Kidney (tissue), 14 donors: ENCODE results near the gene PA2G4. TPM values are rescaled to one million over a fixed set of nuclear protein-coding genes. Genes with fewer than 3 reads are reported as not detected.

Experiments
- DNase-seq, 5 donors: peaks; one replicate each; pipeline ENCODE4 v3.0.0-alpha.2; 2013 to 2020
- FAIRE-seq: peaks from 2 replicates; lab custom pipeline; 2012; peaks lifted over from hg19 to GRCh38; lab: Jason Lieb, UNC
- H3K27ac ChIP-seq, 2 donors: one replicate each; pipeline ENCODE4 v1.7.0; 2013; ENCODE audit warnings: low read depth in 2 of 2, low read length in 2 of 2, inconsistent platforms in 1 of 2
- H3K27me3 ChIP-seq: one replicate; pipeline ENCODE4 v1.7.1; 2013; ENCODE audit warnings: low read length, inconsistent platforms; ENCODE audit not compliant: control insufficient read depth, insufficient read depth
- H3K36me3 ChIP-seq, 3 donors: one replicate each; pipeline versions ENCODE4 v1.7.0 to v1.7.1; 2013; ENCODE audit warnings: low read length in 3 of 3, control low read depth in 1 of 3, inconsistent platforms in 1 of 3; ENCODE audit not compliant: insufficient read depth in 3 of 3, control insufficient read depth in 2 of 3
- H3K4me1 ChIP-seq, 3 donors: one replicate each; pipeline versions ENCODE4 v1.7.0 to v1.7.1; 2013; ENCODE audit warnings: low read length in 3 of 3, inconsistent platforms in 1 of 3, low read depth in 1 of 3; ENCODE audit not compliant: control insufficient read depth in 2 of 3, insufficient read depth in 2 of 3
- H3K4me3 ChIP-seq, 3 donors: one replicate each; pipeline versions ENCODE4 v1.7.0 to v1.8.1; 2013; ENCODE audit warnings: low read length in 3 of 3, control low read depth in 1 of 3, inconsistent platforms in 1 of 3
- H3K9ac ChIP-seq, 3 donors: one replicate each; pipeline versions ENCODE4 v1.7.0 to v1.7.1; 2013; ENCODE audit warnings: low read length in 3 of 3, control low read depth in 1 of 3, inconsistent platforms in 1 of 3
- H3K9me3 ChIP-seq, 3 donors: one replicate each; pipeline versions ENCODE4 v1.7.0 to v1.7.1; 2013; ENCODE audit warnings: low read length in 3 of 3, control low read depth in 1 of 3, inconsistent platforms in 1 of 3; ENCODE audit not compliant: control insufficient read depth in 2 of 3, insufficient read depth in 1 of 3
- CTCF ChIP-seq: IDR thresholded peaks from 3 replicates; pipeline ENCODE4 v1.5.1; 2012; ENCODE audit warnings: mild to moderate bottlenecking, moderate library complexity, borderline replicate concordance; ENCODE audit not compliant: insufficient read depth; ENCODE audit errors: extremely low read depth
- intact Hi-C: fragments of 100-400 bp; cut with DNase I; formaldehyde crosslinking; loops from one replicate; pipeline ENCODE4 v1.11.1; 2022
- polyA plus RNA-seq: library from polyadenylated mRNA; stranded (reverse); fragments of 350-450 nt; fragmentation: Illumina TruSeq; extraction: RNeasy Lipid Tissue Mini Kit (QIAGEN cat#74804); gene quantifications from one replicate; pipeline ENCODE4 v1.2.3, GENCODE V29; 2014; ENCODE audit warnings: low read depth, low replicate concordance; ENCODE audit not compliant: insufficient read depth
- total RNA-seq: library from RNA; stranded (reverse); fragmentation: NEBNext Ultra II Directional; extraction: Animal tissue kit (Norgen Biotek cat#: 25700); gene quantifications from one replicate; pipeline ENCODE4 v1.2.1, GENCODE V29; 2021
- donor health status: control.
- donor health status: control.
- donor health status: control.
- donor health status: control.
- donor health status: control.
- donor health status: DM: yes; HTN: yes; CAD: no.
- donor health status: Normal renal cell carcinoma (clear cell type).

Gene PA2G4
- total and polyA plus RNA-seq, 2 donors from 2014 or later, result 72.4 to 76.8 TPM

- peaks cover 0 to 13% (median 5%) of the 10 kb centered on the region in 3 donors for H3K36me3 ChIP-seq
- intact Hi-C loops, result no loop called here
- peaks cover 4 to 13% (median 10%) of the 10 kb centered on the region in 3 donors for H3K4me1 ChIP-seq
- DNase-seq (peak in 4 of 5 donors; percentile 38 to 77 (median 56)), FAIRE-seq (no peak)
- peak overlapping the region; percentile 57 to 79 (median 71) for H3K4me3 ChIP-seq
- H3K9me3 ChIP-seq, result no peaks in the 10 kb centered on the region
- TF ChIP-seq CTCF, result no peak
- H3K9ac ChIP-seq, result peak overlapping the region; percentile 26 to 84 (median 81)
- peak overlapping the region; percentile 82 to 93 for H3K27ac ChIP-seq
- H3K27me3 ChIP-seq, result no peaks in the 10 kb centered on the region
Observed at GRCh38 chr12:56080556-56081138, 23.7 kb upstream of the PA2G4 start.

GRCh38 chr12:56081393-56082347 lies 22.7 kb upstream of the PA2G4 start:
- Histone ChIP-seq H3K4me3 (peak overlapping the region; percentile 57 to 79 (median 71)), H3K27ac (peak overlapping the region; percentile 82 to 93), H3K4me1 (peaks cover 4 to 15% (median 13%) of the 10 kb centered on the region in 3 donors), H3K36me3 (peaks cover 0 to 15% (median 10%) of the 10 kb centered on the region in 3 donors), H3K9me3 (no peaks in the 10 kb centered on the region), H3K27me3 (no peaks in the 10 kb centered on the region), H3K9ac (peak overlapping the region in 2 of 3 donors; percentile 74 to 84)
- intact Hi-C loops, result no loop called here
- FAIRE-seq, result no peak
- TF ChIP-seq CTCF, result no peak
- peak in 4 of 5 donors; percentile 24 to 67 (median 45) for DNase-seq

- no peak for TF ChIP-seq CTCF
- Histone ChIP-seq H3K4me3 (peak overlapping the region in 2 of 3 donors; percentile 20 to 79), H3K27me3 (no peaks in the 10 kb centered on the region), H3K36me3 (peaks cover 0 to 18% (median 10%) of the 10 kb centered on the region in 3 donors), H3K4me1 (peaks cover 4 to 15% (median 13%) of the 10 kb centered on the region in 3 donors), H3K9ac (peak overlapping the region in 1 of 3 donors; percentile 16), H3K27ac (peak overlapping the region; percentile 82 to 93), H3K9me3 (no peaks in the 10 kb centered on the region)
- intact Hi-C loops, result no loop called here
- DNase-seq, result no peak
- FAIRE-seq, result no peak
Observed at GRCh38 chr12:56082382-56082781, 22.0 kb upstream of the PA2G4 start.
